H1 (cell line): ENCODE data around the gene PC. TPM values are rescaled to one million over a fixed set of nuclear protein-coding genes. Genes with fewer than 3 reads are reported as not detected.

Experiments used
- CBX8 ChIP-seq: fragments of 300-800, 300-1000 bp; sonication (generic); IDR thresholded peaks from 2 replicates; pipeline ENCODE4 v1.7.1; 2016; ENCODE audit warnings: low read depth, low read length, borderline replicate concordance
- FOSL1 ChIP-seq: IDR thresholded peaks from 2 replicates; pipeline ENCODE4 v1.6.1; 2011; ENCODE audit warnings: mild to moderate bottlenecking, low read depth, low read length, moderate library complexity; ENCODE audit not compliant: insufficient read depth
- RFX5 ChIP-seq: IDR thresholded peaks from 2 replicates; pipeline ENCODE4 v1.6.1; 2011; ENCODE audit warnings: low read depth, low read length, improper control_type of control experiment, borderline replicate concordance
- TEAD4 ChIP-seq: IDR thresholded peaks from 2 replicates; pipeline ENCODE4 v1.6.1; 2012; ENCODE audit warnings: low read depth, low read length, inconsistent platforms, mixed read lengths
- polyA plus RNA-seq, 7 experiments: library from polyadenylated mRNA; depleted of rRNA in 3 of 7; stranded (reverse) in 5 of 7; unstranded in 2 of 7; fragments of >200 nt in 5 of 7; fragments of 200-250 nt in 2 of 7; gene quantifications; 1 replicate in 5 of 7; 2 replicates in 1 of 7; 4 replicates in 1 of 7; pipeline versions ENCODE4 v1.2.1 to v1.2.3, GENCODE V29; 2011 to 2013; ENCODE audit warnings: missing spikeins in 2 of 7, mixed read lengths in 2 of 7
- total RNA-seq: library from RNA; stranded (reverse); fragmentation: NEBNext Ultra II Directional; extraction: Animal tissue kit (Norgen Biotek cat#: 25700); gene quantifications from 2 replicates; pipeline ENCODE4 v1.2.1, GENCODE V29; 2021

PC gene
- total and polyA plus RNA-seq, 2 of the 8 experiments (the other 6 are each of a cell fraction or from before 2014, with no cell fraction given), result 11.5 to 27.5 TPM

DNA sequence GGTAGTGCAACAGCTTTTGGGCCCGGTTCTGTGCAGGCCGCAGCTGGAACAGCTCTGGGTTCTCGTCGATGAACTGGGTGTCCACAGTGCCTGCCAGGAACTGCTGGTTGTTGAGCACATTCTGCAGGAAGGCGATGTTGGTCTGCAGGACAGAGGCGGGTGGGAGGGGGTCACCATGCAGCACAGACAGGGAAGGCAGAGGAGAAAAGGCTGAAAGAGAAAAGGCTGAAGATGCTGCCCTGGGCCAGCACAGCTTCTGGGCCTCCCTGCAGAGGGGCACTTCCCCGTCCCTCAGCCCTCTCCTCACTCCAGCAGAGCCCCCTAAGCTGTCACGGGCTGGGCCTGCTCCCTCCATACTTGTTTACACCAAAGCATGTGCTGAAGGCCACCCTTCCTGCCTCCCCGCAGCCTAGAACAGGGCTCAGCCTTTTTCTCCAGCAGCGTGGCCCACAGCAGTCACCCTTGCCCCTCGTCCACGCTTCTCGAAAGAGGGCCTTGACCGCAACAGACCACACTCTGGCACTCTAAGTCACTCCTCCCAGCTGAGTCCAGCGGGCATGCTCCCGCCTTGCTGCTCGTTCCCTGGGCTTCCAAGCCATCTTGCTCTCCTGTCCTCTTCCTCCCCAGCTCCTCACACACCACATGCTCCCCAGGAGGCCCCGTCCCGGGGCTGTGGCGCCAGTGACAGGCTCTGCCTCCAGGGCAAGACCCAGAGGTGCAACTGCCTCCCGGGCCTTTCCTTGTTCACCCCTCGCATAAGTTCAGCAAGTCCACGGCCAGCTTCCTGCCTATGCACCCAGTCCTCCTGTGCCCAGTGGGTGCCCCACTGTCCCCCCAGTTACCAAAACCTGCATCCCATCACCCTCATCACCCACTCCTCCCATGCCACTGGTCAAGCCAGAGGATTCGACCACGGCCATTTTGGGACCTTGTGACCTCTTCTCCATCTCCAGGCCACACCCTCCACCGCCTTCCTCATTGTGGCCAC lies 104.6 kb downstream of the PC start (continued):
- TF ChIP-seq RFX5 (no peak), TEAD4 (no peak), FOSL1 (no peak), CBX8 (no peak)
